ENCODE results near the gene MYO1D. TPM values are rescaled to one million over a fixed set of nuclear protein-coding genes. Genes with fewer than 3 reads are reported as not detected.
A peak's percentile ranks its signal among the peaks of the same experiment; 100 is the strongest.

The MYO1D gene
- total and polyA plus RNA-seq, 8 donors = 11.6 to 727 (median 73.4) TPM

DNA sequence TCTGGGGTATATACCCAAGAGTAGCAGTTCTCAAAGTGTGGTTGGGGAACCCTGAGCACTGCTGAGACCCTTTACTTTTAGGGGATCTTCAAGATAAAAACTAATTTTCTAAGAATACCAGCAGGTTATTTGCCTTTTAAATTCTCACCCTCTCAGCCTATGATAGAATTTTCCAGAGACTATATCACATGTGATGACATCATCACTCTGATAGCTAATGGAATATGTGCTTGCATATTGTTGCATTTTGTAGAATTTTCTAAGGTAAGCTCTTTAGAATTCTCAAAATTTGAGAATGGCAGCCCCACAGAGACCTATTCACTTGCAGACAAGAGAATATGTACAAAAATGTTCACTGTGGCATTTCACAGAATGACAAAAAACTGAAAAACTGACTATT is 181.1 kb downstream of the MYO1D start:
- no peaks in the 10 kb centered on the region for H3K36me3 ChIP-seq
- H3K4me1 ChIP-seq = no peaks in the 10 kb centered on the region
- H3K4me3 ChIP-seq = no peak overlapping the region
- TF ChIP-seq POLR2AphosphoS5 (IDR thresholded peaks at IDR 0.05) = no peak
- no peak for TF ChIP-seq CTCF (IDR thresholded peaks at IDR 0.05)
- no peak for TF ChIP-seq EP300 (IDR thresholded peaks at IDR 0.05)
- TF ChIP-seq POLR2A (IDR thresholded peaks at IDR 0.05) = no peak
- DNase-seq = no peak
- intact Hi-C loops (cut with DNase I; ENCODE audit: low total_unique reads) = no loop called here
- no peak overlapping the region for H3K27ac ChIP-seq
- no peaks in the 10 kb centered on the region for H3K9me3 ChIP-seq
- no peaks in the 10 kb centered on the region for H3K27me3 ChIP-seq

- intact Hi-C loops (cut with DNase I; ENCODE audit: low total_unique reads) = no loop called here
- 92 to 95% (median 95%) methylated on average over 5 of the region's 5 CpGs for WGBS, 5 donors
- Histone ChIP-seq H3K27me3 (no peaks in the 10 kb centered on the region), H3K27ac (no peak overlapping the region), H3K4me3 (no peak overlapping the region), H3K4me1 (no peaks in the 10 kb centered on the region), H3K9me3 (no peaks in the 10 kb centered on the region), H3K36me3 (no peaks in the 10 kb centered on the region)
- TF ChIP-seq EP300 (IDR thresholded peaks at IDR 0.05) (no peak), POLR2AphosphoS5 (IDR thresholded peaks at IDR 0.05) (no peak), CTCF (IDR thresholded peaks at IDR 0.05) (no peak), POLR2A (IDR thresholded peaks at IDR 0.05) (no peak)
- peak in 1 of 2 donors; percentile 9 for DNase-seq
Measured at GRCh38 chr17:32693194-32693897, 183.6 kb downstream of the MYO1D start.

- intact Hi-C loops (cut with DNase I; ENCODE audit: low total_unique reads) = no loop called here
- H3K4me1 ChIP-seq = no peaks in the 10 kb centered on the region
- no peak for TF ChIP-seq EP300 (IDR thresholded peaks at IDR 0.05)
- H3K36me3 ChIP-seq = no peaks in the 10 kb centered on the region
- no peak for DNase-seq
- no peak overlapping the region for H3K27ac ChIP-seq
- H3K4me3 ChIP-seq = no peak overlapping the region
- H3K9me3 ChIP-seq = no peaks in the 10 kb centered on the region
- 69 to 90% (median 87%) methylated on average over 2 of the region's 2 CpGs for WGBS, 5 donors
- H3K27me3 ChIP-seq = no peaks in the 10 kb centered on the region
Measured at GRCh38 chr17:32692179-32692578, 184.7 kb downstream of the MYO1D start.

GRCh38 chr17:32689348-32689747 is 187.6 kb downstream of the MYO1D start:
- no peak overlapping the region for H3K27ac ChIP-seq
- TF ChIP-seq POLR2A (IDR thresholded peaks at IDR 0.05) (no peak), CTCF (IDR thresholded peaks at IDR 0.05) (no peak), EP300 (IDR thresholded peaks at IDR 0.05) (no peak), POLR2AphosphoS5 (IDR thresholded peaks at IDR 0.05) (no peak)
- intact Hi-C loops (cut with DNase I; ENCODE audit: low total_unique reads) = no loop called here
- 87 to 93% (median 91%) methylated on average over 7 of the region's 7 CpGs for WGBS, 5 donors
- H3K9me3 ChIP-seq = no peaks in the 10 kb centered on the region
- no peaks in the 10 kb centered on the region for H3K4me1 ChIP-seq
- no peak overlapping the region for H3K4me3 ChIP-seq
- no peaks in the 10 kb centered on the region for H3K36me3 ChIP-seq
- no peak for DNase-seq
- H3K27me3 ChIP-seq = no peaks in the 10 kb centered on the region

- 76 to 84% (median 79%) methylated on average over 4 of the region's 4 CpGs for WGBS, 5 donors
- Histone ChIP-seq H3K9me3 (no peaks in the 10 kb centered on the region), H3K4me1 (no peaks in the 10 kb centered on the region), H3K27me3 (no peaks in the 10 kb centered on the region), H3K36me3 (no peaks in the 10 kb centered on the region), H3K27ac (no peak overlapping the region), H3K4me3 (no peak overlapping the region)
- intact Hi-C loops (cut with DNase I; ENCODE audit: low total_unique reads) = no loop called here
- no peak for TF ChIP-seq POLR2A (IDR thresholded peaks at IDR 0.05)
- DNase-seq = no peak
Measured at GRCh38 chr17:32688221-32688620, 188.7 kb downstream of the MYO1D start.
